GM21825 (cell line): ENCODE results near the gene LAMA5.

ENCODE experiments used
- ATAC-seq: cut with Tn5 transposase; IDR thresholded peaks from one replicate; pipeline ENCODE4 v1.9.1; 2021; ENCODE audit warnings: mild to moderate bottlenecking, moderate library complexity; ENCODE audit not compliant: unreplicated experiment

LAMA5 gene

DNA sequence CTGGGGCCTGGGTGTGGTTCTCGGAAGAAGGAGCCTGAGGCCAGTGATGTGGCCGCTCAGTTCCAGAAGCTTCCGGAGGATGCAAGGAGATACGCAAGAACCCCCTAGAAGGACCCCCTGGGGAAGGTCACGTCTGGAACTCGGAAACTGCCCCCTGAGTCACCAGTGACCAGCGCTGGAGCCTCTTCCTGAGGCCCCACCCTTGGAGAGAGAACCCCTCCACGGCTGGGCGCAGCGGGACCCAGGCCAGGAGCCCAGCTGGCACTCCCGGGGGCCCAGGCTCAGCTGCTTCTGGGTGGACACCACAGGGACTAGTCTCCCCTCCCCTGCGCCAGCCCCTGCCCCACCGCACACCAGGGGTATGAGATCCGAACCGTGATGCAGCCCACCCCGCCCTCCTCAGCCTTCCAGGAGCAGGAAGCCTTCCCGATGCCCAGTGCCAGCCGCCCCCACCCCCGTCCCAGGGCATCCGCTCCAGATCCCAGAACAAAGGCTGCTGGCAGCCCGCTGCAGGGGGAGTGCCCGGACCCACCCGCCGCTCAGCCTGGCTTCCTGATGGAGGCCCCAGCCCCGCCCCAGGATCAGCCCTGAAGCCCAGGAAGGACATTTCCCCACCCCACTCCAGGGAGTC is 7.5 kb downstream of the LAMA5 start:
- ATAC-seq: no peak

DNA sequence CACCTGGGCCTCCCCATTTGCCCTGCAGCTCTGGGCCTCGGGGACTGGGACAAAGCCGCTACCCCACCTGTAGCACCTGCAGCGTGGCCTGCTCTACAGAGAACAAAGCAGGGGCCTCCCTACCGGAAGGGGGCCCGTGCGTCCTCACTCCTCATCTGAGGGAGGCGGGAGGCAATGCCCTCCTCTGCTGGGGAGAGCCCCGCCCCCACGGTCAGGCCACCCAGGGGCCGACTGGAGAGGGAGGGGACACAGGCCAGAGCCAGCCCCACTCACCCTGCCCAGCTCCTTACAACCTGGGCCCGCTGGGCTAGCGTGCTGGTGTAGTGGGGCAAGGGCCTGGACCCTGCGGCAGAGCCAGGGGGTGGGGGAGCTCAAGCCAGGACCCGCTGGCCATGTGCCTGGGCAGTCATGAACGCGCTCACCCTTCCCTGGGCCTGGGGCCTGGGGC is 8.0 kb downstream of the LAMA5 start:
- no peak for ATAC-seq

DNA sequence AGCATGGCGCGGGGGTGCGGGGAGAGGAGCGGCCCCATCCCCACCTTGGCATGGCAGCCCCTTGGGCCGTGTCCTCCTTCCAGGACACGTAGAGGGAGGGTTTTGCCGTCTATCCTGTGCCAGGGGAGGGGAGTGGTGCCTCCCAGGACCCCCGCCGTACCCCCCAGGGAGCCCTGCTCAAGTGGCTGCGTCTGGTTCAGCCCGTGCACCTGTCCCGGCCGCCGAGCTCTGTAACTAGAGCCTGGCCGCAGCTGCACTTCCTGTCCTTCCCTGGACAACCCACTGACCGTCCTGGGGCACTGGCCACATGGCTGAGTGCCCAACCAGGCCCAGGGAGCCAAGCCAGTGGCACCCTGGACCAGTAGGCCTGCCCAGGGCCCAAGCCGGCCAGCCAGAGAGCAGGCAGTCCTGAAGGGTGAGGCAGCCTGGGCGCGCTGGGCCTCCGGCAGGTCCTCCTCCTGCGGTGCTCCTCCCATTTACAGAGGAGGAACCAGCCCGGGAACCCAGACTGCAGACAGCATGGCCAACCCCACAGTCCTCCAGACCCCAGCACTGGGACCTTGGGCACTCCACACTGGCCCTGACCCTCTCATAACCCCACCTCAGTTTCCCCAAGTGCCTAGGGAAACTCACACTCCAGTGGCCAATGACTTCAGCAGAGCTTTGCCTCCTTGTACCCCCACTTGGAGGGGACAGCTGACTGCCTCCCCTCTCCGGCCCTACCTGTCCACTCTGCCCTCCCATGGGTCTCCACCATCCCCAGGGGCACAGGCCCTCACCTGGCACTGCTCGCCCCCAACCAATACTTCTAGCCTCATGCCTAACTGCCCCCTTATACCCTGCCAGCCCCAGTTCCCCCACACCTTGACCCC is 8.7 kb downstream of the LAMA5 start:
- ATAC-seq: no peak

DNA sequence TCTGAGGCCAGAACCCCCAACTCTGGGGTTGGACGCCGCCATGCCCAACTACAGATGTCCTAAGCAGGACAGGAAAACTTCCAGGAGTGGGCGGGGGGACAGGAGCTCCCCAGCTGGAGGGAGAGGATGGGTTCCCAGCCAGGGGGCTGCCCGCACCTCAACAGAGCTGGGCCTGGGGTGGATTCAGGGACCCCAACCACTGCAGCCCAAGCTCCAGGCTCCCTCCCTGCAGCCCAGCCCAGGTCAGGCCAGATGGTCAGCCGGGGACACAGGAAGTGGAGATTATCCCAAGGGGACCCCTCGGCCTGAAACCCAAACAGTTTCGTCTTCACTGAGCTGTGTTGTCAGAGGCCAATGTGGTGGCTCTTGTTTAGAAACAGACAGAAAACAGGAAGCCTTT is 9.4 kb downstream of the LAMA5 start:
- no peak for ATAC-seq

DNA sequence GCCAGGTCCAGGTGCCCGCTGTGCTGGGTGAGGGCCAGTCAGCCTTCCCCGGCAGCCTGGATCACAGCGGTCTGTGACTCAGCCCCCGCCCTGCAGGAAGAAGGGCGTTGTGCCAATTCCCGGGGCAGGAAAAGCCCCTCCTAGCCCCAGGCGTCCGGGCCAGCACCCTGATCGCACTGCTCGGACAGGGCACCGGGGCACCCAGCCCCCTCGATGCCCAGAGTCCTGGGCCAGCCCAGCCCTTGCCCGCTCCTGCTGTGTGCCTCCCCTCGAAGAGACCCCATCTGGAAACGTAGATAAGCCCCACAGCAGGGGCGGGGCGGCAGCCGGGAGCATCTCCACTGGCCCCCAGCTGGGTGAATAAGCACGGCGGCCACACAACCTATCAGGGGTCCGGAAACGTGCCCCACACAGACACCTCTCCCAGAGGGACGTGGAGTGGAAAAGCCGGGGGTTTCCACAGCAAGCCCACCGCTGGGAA is 9.9 kb downstream of the LAMA5 start:
- no peak for ATAC-seq

DNA sequence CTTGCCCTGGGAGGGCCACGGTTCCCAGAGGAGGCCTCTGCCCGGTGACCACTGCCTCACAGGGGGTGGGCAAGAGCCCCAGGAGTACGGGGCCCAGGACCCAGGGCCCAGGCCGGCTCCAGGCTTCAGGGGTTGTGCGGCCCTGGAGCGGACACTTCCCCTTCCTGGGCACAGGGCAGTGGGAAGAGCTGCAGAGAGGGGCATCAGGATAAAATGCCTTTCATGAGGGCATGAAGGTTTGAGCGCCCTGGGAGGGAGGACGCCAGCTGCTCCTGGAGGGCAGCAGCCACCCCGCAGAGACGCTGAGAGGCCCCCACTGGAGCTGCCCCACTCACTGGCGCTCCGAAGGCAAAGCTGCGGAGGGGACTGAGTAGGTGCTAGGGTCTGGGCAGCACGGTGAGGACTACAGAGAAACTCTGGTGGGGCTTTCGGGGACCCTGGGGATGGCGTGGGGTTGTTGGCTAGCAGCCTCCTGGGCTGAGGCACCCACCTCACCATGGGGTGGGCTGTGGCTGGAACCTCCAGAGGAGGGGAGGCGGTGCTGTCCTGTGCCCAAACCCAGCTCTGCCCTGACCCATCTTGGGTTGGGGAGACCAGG is 10.4 kb downstream of the LAMA5 start:
- ATAC-seq: no peak

DNA sequence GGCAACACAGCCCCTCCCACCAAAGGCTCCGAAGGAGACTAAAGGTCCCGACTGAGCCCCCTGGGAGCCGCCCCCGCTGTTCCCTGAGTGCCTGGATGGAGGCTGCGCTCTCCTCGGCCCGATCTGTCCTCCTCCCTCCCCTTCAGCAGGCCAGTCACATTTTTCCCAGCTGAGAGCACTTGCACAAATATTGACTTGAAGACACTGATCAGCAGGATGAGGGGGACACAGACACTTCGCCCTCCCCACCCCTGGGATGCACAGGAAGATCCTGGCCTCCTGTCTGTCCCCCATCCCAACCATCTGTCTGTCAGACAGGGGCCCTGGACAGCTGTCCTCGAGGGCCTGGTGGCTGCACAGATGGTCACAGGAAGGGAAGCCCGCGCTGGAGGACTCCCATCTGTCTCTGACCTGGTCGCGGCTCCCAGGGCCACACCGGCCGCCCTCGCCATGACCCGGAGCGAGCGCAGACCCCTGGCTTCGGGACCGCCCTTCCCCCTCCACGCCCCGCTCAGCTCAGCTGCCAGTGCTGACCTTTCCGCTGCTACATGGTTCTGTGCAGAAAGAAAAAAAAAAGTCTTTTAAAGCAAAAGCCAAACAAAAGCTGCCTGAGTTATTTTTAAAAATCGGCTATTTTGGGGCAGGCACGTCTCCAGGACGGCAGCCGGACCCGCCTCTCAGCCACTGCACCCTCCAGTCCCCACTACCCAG is 11.1 kb downstream of the LAMA5 start:
- ATAC-seq: no peak

DNA sequence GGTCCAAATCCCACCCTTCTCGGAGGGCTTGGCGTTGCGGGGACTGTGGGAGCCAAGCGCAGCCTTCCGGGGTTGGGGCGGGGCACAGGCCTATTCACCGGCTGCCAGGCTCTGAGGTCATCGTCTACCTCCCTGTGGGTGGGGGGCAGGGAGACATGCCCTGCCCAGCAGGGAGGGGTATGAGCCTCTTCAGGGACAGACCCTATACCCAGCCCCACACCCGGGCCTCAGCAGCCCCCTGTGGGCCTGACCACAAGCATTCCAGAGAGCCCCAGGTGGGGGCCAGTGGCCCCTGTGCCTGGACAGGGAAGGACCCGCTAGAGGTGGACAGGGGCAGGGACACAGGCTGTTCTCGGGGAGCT is 11.6 kb downstream of the LAMA5 start:
- ATAC-seq: no peak

DNA sequence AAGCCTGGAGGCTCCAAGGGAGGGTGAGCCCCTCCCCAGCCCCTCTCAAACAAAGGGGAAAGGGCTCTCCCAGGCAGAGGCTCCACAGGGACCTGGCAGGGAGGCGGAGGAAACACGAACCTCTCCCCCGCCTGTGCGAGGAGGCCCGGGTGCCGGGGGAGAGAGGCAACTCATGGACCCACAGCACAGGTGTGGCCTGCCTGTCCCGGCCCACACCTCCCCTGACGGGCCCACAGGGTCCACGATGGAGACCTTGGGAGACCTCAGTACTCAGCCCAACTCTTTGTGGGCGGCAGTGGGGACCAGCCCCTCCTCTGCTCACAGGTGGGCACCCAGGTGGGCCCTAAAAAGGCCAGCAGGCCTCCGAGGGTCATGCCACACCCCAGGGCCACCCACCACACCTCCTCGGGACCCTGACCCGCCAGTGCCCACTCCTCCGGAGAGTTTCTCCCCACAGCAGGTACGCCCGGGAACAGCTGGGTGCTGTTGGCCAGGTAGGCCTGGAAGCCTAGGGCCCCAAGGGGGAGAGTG is 12.2 kb downstream of the LAMA5 start:
- no peak for ATAC-seq

DNA sequence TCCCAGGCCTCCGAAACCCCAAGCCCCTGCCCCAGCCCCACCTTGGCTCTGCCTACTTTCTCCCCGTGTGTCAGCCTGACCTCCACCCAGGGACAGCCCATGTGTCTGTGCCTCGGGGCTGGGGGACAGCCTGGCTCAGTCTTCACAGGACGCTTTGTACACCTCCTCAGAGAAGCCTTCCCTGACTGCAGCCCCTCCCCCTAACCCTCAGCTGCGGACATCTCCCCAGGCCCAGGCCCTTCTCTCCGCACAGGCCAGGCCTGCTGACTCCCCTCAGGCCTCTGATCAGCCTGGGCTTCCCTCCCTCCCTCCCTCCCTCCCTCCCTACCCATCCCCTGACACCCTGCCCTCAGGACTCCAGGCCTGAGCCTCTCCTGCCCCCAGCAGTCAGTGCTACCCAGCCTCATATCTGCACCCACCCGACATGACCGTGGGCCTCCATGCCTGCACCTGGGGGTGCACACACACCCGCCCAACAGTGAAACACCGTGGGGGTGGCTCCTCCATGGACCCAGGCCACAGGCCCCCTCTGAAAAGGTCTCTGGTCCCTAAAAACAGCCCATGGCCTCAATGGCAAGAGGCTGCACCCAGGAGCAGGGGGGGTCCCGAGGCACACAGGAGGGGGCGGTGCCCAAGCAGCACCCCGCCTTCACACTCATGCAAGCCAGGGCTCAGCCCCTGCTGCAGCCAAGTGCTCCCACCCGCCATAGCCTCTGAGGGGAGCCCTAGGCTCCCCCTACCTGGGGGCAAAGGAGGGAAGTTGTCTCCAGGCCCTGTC is 12.9 kb downstream of the LAMA5 start:
- no peak for ATAC-seq

DNA sequence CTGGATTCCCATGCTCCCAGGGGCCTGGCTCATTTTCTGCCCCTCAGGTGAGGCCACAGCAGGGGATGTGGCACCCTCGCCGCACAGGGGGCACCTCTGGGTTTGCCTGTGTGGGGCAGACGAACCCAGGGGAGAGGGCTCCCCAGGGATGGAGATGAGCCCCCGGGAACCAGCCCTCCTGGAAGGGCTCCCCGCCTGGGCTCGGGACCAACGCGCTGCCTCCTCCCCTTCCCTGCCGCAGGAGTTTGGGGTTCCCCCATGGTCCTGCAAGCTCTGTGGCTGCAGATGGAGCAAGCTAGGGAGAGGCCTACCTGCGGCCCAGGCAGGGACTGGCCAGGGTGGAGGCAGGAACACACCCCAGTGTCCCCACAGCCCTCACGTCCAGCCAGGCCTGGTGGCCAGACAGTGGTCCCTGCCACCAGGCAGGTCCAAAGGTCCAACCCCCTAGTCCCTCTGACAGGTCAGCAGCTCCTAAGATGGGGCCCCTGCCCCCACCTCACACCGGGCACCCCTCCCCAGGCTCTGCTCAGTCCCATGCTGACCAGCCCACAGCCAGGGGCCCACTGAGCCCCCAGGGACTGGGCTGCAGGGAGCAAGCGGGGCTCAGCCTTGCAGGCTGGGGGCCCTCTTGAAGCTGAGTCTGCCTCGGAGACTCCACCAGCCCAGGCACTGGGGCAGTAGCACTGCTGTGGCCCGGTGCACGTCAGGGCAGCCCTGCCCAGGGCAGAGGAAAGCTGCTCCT is 13.7 kb downstream of the LAMA5 start:
- no peak for ATAC-seq

DNA sequence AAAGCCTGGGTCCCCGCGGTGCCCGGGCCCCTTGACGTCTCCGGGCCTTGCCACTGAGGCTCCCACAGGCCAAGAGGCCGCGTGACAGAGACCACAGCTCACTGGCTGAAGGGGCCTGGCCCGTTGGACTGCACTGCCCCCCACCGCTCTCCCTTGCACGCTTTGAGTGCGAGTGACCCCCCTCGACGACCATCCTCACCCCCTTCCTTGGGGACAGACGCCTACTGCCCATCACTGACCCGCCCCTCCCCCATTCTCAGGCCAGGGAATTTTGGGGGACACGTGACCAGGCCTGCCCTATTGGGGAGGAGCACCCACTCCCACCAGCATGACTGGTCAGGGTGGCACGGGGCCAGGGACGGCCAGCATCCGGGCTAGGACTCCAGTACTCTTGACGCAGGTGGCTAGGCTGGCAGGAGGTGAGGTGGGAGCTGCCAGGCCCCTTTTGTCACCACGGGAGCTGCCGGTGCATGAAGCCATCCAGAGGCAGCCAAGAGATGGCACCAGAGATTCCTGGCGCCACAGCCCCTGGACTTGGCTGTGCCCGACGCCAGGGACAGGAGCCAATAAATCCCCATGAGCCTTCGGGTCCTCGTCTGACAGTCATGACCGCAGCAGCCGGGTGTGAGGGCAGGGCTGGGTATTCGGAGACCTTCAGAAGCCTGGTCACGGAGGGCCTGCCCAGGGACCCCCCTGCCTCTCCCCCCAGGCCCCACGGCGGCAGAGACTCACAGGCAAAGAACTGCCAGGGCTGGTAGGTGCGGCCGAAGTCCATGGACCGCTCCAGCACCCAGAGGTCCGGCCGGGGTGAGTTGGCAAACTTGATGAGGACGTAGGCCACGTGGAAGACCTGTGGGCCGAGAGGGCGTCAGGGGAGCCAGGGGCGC is 14.5 kb downstream of the LAMA5 start:
- no peak for ATAC-seq

DNA sequence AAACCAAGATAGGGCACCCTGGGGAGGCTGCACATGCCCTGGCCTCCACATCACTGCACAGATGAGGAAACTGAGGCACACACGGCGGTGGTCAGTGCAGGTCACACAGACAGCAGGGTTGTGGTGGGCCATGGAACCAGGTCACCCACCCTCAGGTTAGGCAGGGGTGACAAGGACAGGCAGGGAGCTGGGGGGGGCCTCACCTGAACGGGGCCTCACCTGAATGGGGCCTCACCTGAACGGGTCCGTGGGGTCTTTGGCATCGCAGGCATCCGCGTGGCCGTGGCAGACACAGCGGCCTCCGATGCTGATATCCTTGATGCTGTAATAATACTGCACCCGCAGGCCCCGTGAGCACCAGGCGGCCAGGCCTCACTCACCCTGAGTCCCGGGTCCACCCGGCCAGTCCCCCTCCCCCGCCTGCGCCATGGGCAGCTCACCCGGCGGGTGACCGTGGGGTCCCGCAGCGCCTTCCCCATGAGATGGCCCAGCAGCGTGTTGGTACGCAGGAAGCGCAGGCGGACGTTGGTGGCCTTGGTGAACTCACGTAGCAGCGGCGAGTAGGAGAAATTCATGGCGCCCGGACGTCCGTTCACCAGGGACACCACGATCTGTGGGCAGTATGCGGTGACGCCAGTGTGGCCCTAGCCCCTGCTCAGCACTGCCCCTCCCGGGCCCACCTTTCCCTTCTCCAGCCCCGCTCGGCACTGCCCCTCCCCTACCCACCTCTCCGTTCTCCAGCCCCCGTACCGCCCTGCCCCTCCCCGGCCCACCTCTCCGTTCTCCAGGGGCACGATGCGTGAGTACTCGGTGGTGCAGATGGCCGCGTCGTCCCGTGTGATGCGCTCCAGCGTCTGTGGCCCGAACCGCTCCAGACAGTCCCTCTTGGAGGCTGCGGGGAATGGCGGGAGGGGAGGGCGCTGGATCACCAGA is 15.4 kb downstream of the LAMA5 start:
- no peak for ATAC-seq

DNA sequence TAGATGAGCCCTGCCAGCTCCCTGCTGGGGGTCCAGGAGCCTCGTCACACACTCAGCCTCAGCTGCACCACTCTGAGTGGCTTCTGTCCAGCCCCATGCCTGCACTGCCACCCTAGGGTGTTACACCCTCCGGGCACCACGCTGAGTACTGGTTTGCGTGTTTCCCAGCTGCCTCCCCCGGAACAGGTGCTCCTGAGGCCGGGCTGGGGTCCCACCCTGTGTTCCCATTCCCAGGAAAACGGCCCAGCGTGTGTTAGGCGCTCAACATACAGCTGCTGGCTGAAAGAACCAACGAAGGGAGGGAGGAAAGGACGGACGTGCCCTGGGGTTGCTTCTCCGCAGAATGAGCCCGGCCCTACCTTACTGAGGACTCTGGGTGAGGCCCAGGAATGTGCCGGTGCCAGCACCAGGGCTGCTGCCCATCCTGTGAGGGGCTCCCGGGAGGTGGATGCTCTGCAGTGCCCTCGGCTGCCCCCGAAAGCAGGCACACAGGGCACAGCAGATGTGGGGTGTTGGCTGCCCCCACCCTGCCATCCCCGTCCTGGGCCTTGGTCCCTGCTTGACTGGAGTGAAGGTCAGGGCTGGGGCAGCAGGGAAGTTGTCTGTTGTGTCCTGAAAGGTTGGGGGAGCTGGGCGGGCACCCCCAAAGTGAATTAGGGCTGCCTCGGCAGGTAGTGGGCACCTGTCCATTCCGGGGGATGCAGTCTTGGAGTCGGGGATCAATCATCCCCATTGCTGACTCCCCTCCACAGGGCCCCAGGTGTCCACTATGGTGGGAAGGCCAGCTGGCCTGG is 16.3 kb downstream of the LAMA5 start:
- no peak for ATAC-seq

DNA sequence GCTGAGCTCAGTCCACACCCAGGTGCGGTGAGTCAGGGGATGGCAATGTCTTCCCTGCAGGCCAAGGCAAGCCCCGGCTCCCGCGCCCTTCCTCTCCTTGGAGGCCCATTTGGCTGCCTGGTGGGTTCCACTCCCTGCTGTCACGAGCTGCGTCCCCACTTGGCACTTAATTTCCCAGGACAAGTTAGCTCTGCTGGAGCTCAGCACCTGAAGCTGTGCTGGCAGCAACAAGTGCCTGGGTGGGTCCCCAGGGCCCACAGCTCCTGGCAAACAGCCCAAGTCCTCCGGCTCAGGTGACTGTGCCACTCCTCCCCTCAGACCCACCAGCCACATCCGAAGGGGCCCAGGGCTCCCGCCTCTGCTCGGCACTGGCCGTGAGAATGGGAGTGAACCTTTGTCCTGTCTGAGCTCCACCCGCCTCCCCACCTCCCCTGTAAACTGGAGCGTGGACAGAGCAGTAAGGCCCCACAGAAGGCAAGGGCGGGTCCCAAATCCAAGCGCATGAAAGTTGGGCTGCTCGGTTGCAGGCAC is 16.9 kb downstream of the LAMA5 start:
- no peak for ATAC-seq

DNA sequence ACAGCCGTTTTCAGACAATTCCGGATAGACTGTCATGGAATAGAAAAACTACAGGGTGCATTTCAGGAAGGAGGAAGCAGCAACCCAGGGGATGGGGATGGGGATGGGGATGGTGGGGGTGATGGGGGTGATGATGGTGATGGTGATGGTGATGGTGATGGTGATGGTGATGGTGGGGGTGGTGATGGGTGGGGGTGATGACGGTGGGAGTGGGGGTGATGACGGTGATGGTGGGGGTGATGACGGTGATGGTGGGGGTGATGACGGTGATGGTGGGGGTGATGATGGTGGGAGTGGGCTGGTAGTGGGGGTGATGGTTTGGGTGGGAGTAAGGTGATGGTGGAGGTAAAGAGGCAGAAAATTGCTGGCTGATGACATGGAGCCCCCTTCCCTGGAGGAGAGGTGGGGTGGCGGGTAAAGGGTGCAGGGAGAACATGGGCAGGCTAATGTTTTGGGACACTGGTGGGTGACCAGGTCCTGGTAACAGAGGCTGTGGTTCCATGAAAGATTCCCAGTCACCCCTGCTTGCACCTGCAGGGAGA is 17.5 kb downstream of the LAMA5 start:
- no peak for ATAC-seq
